CD8-positive, alpha-beta memory T cell (primary cell): Measurements from ENCODE around the gene ZNF891. TPM values are rescaled to one million over a fixed set of nuclear protein-coding genes. Genes with fewer than 3 reads are reported as not detected.
A peak's percentile ranks its signal among the peaks of the same experiment; 100 is the strongest.

Source experiments
- CTCF ChIA-PET: fragments of 350-600 bp; sonication (Branson Sonifier 250); formaldehyde crosslinking; loops from one replicate; lab custom pipeline; 2021; ENCODE audit warnings: antibody characterized with exemption; lab: Charles Lee
- POLR2A ChIA-PET: fragments of 350-600 bp; sonication (Branson Sonifier 250); formaldehyde crosslinking; loops from one replicate; lab custom pipeline; 2021; ENCODE audit warnings: antibody characterized with exemption; lab: Charles Lee
- DNase-seq, 5 donors: peaks; one replicate each; pipeline versions ENCODE4 v3.0.0 to v3.0.0-alpha.2; 2020 to 2022; ENCODE audit warnings: mixed read lengths in 1 of 5
- H3K27ac ChIP-seq: one replicate; pipeline ENCODE4 v1.7.0; 2013; ENCODE audit warnings: low read depth, mild to moderate bottlenecking, low read length, moderate library complexity
- H3K27me3 ChIP-seq: 2 replicates; pipeline ENCODE4 v1.7.0; 2013; ENCODE audit warnings: low read length, mild to moderate bottlenecking; ENCODE audit not compliant: insufficient read depth, poor library complexity, severe bottlenecking
- H3K36me3 ChIP-seq: 2 replicates; pipeline ENCODE4 v1.7.0; 2013; ENCODE audit warnings: mild to moderate bottlenecking, low read length, moderate library complexity; ENCODE audit not compliant: insufficient read depth
- H3K4me1 ChIP-seq: 2 replicates; pipeline ENCODE4 v1.7.0; 2013; ENCODE audit warnings: mild to moderate bottlenecking, low read length, moderate library complexity; ENCODE audit not compliant: insufficient read depth
- H3K4me3 ChIP-seq: 2 replicates; pipeline ENCODE4 v1.7.0; 2013; ENCODE audit warnings: mild to moderate bottlenecking, low read length
- H3K9me3 ChIP-seq: 2 replicates; pipeline ENCODE4 v1.7.0; 2013; ENCODE audit warnings: mild to moderate bottlenecking, low read length
- H3K27ac Mint-ChIP-seq, 8 donors: one replicate each; pipeline ENCODE4 v1.8.0; 2020 to 2021; ENCODE audit warnings: mixed read lengths in 8 of 8, mild to moderate bottlenecking in 6 of 8, inconsistent platforms in 3 of 8, moderate library complexity in 3 of 8
- H3K27me3 Mint-ChIP-seq, 2 donors: one replicate each; pipeline ENCODE4 v1.8.0; 2020 to 2021; ENCODE audit warnings: mixed read lengths in 2 of 2, mild to moderate bottlenecking in 1 of 2, moderate library complexity in 1 of 2
- H3K36me3 Mint-ChIP-seq, 3 donors: one replicate each; pipeline ENCODE4 v1.8.0; 2020 to 2021; ENCODE audit warnings: mixed read lengths in 3 of 3, inconsistent platforms in 1 of 3, mild to moderate bottlenecking in 1 of 3
- H3K4me1 Mint-ChIP-seq, 3 donors: one replicate each; pipeline ENCODE4 v1.8.0; 2020 to 2021; ENCODE audit warnings: mixed read lengths in 3 of 3, inconsistent platforms in 1 of 3, mild to moderate bottlenecking in 1 of 3
- H3K4me3 Mint-ChIP-seq, 7 donors: one replicate each; pipeline ENCODE4 v1.8.0; 2020 to 2021; ENCODE audit warnings: mixed read lengths in 7 of 7, mild to moderate bottlenecking in 6 of 7, moderate library complexity in 4 of 7, inconsistent platforms in 2 of 7
- H3K9me3 Mint-ChIP-seq, 5 donors: one replicate each; pipeline ENCODE4 v1.8.0; 2020 to 2022; ENCODE audit warnings: mixed read lengths in 5 of 5, mild to moderate bottlenecking in 3 of 5, moderate library complexity in 2 of 5, inconsistent platforms in 1 of 5
- polyA plus RNA-seq: library from polyadenylated mRNA; unstranded; fragments of 300-500 nt; fragmentation: Illumina TruSeq; gene quantifications from one replicate; pipeline ENCODE4 v1.2.3, GENCODE V29; 2021
- total RNA-seq, 2 experiments: library from RNA; stranded (reverse); gene quantifications; one replicate each; pipeline ENCODE4 v1.2.3, GENCODE V29; 2021

ZNF891 gene
- total and polyA plus RNA-seq, 3 experiments from 2014 or later: 0.69 to 2.1 (median 2.0) TPM

GRCh38 chr12:133130808-133131128, 694 bp upstream of the ZNF891 start:
- peaks cover 29 to 74% (median 74%) of the 10 kb centered on the region in 3 donors for H3K36me3 Mint-ChIP-seq
- H3K27ac ChIP-seq: peak overlapping the region; percentile 94
- peaks cover 0 to 5% of the 10 kb centered on the region in 2 donors for H3K27me3 Mint-ChIP-seq
- H3K4me3 Mint-ChIP-seq: peak overlapping the region; percentile 91 to 98 (median 97)
- H3K4me3 ChIP-seq: peak overlapping the region; percentile 73
- peaks cover 9% of the 10 kb centered on the region for H3K4me1 ChIP-seq
- peaks cover 53 to 87% (median 71%) of the 10 kb centered on the region in 5 donors for H3K9me3 Mint-ChIP-seq
- DNase-seq: peak in 2 of 5 donors; percentile 15 to 71
- H3K27me3 ChIP-seq: no peaks in the 10 kb centered on the region
- POLR2A ChIA-PET: interaction anchor here (1.2 to 2.1 kb wide), 3 partner anchors 49 to 51 kb away, joined by 5 to 10 read pairs (median 7); no protein-coding TSS in a partner anchor
- CTCF ChIA-PET: interaction anchor here (1.6 to 2.5 kb wide), 2 partner anchors 51 kb away, joined by 3 to 6 read pairs; partner anchors contain the start of gene ZNF268
- peaks cover 19 to 27% (median 27%) of the 10 kb centered on the region in 3 donors for H3K4me1 Mint-ChIP-seq
- H3K9me3 ChIP-seq: peaks cover 24% of the 10 kb centered on the region
- H3K36me3 ChIP-seq: peaks cover 12% of the 10 kb centered on the region
- H3K27ac Mint-ChIP-seq: peak overlapping the region; percentile 97 to 100 (median 99)

- ChIA-PET CTCF (interaction anchor here (0.9 to 2.5 kb wide), 3 partner anchors 48 to 52 kb away, joined by 3 to 6 read pairs (median 5); partner anchors contain the start of gene ZNF268), POLR2A (interaction anchor here (0.5 to 2.1 kb wide), 6 partner anchors 29 to 242 kb away, joined by 3 to 10 read pairs (median 4); partner anchors contain the start of genes CHFR and ZNF84)
- Histone ChIP-seq H3K36me3 (peaks cover 5% of the 10 kb centered on the region), H3K27me3 (no peaks in the 10 kb centered on the region), H3K9me3 (peaks cover 28% of the 10 kb centered on the region), H3K4me1 (peaks cover 9% of the 10 kb centered on the region), H3K4me3 (peak overlapping the region; percentile 73), H3K27ac (peak overlapping the region; percentile 94)
- Mint-ChIP-seq H3K36me3 (peaks cover 24 to 74% (median 74%) of the 10 kb centered on the region in 3 donors), H3K4me1 (peaks cover 19 to 27% (median 24%) of the 10 kb centered on the region in 3 donors), H3K27ac (peak overlapping the region; percentile 97 to 100 (median 99)), H3K4me3 (peak overlapping the region; percentile 91 to 98 (median 97)), H3K27me3 (peaks cover 0 to 5% of the 10 kb centered on the region in 2 donors), H3K9me3 (peaks cover 53 to 87% (median 71%) of the 10 kb centered on the region in 5 donors)
- no peak for DNase-seq
Measured at GRCh38 chr12:133129368-133130037, 571 bp downstream of the ZNF891 start.

DNA sequence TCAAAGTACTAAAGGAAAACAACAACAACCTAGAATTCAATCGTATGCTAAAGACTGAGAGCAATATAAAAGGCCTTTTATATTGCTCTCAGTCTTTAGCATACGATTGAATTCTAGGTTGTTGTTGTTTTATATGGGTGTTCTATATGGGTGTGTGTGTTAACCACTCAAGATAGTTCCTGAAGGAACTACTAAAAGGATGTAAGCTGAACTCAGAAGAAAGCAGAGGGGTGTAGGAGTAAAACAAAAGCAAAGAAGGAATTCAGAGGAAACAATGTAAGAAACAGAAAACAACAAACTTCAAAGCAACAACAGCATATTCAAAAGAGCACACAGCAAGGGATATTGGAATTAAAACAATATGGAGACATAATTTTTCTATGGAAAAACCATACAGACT, 5.4 kb downstream of the ZNF891 start:
- Histone ChIP-seq H3K4me1 (no peaks in the 10 kb centered on the region), H3K4me3 (peak overlapping the region; percentile 11), H3K36me3 (peaks cover 21% of the 10 kb centered on the region), H3K27ac (no peak overlapping the region), H3K9me3 (peaks cover 69% of the 10 kb centered on the region), H3K27me3 (no peaks in the 10 kb centered on the region)
- H3K36me3 Mint-ChIP-seq: peaks cover 24 to 79% (median 73%) of the 10 kb centered on the region in 3 donors
- no peaks in the 10 kb centered on the region for H3K27me3 Mint-ChIP-seq
- no peak for DNase-seq
- no peak overlapping the region for H3K4me3 Mint-ChIP-seq
- H3K4me1 Mint-ChIP-seq: peaks cover 4 to 9% (median 8%) of the 10 kb centered on the region in 3 donors
- H3K9me3 Mint-ChIP-seq: peaks cover 44 to 95% (median 78%) of the 10 kb centered on the region in 5 donors
- POLR2A ChIA-PET: no interaction called here
- CTCF ChIA-PET: no interaction called here
- peak overlapping the region in 2 of 8 donors; percentile 36 to 61 for H3K27ac Mint-ChIP-seq

- no peak for DNase-seq
- Mint-ChIP-seq H3K36me3 (peaks cover 28 to 80% (median 76%) of the 10 kb centered on the region in 3 donors), H3K27me3 (no peaks in the 10 kb centered on the region), H3K4me1 (peaks cover 0 to 2% (median 0%) of the 10 kb centered on the region in 3 donors), H3K4me3 (no peak overlapping the region), H3K9me3 (peaks cover 52 to 98% (median 87%) of the 10 kb centered on the region in 5 donors), H3K27ac (no peak overlapping the region)
- ChIA-PET POLR2A (interaction anchor here (0.5 kb wide), 1 partner anchor 24 kb away, joined by 4 read pairs; no protein-coding TSS in a partner anchor), CTCF (no interaction called here)
- Histone ChIP-seq H3K27me3 (no peaks in the 10 kb centered on the region), H3K9me3 (peaks cover 87% of the 10 kb centered on the region), H3K4me1 (no peaks in the 10 kb centered on the region), H3K27ac (no peak overlapping the region), H3K36me3 (peaks cover 18% of the 10 kb centered on the region), H3K4me3 (peak overlapping the region; percentile 35)
Measured at GRCh38 chr12:133120385-133121191, 9.5 kb downstream of the ZNF891 start.

DNA sequence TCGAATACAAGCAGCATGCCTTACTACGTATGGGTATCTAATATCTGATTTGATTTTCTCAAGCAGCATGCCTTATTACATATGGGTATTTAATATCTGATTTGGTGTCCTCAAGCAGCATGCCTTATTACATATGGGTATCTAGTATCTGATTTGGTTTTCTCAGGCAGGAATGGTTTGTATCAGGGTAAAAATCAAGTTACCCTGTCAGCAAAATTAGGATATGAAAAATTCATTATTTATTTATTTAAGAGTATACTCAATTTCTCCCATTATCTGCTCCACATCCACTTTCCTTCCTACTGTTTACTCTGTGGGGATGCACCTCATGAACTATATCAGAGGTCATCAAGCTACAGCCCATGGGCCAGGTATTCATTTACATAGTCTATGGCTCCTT, 21.9 kb downstream of the ZNF891 start:
- Mint-ChIP-seq H3K4me1 (no peaks in the 10 kb centered on the region), H3K27ac (no peak overlapping the region), H3K27me3 (peaks cover 0 to 1% of the 10 kb centered on the region in 2 donors), H3K9me3 (peaks cover 62 to 96% (median 96%) of the 10 kb centered on the region in 5 donors), H3K36me3 (peaks cover 22 to 82% (median 78%) of the 10 kb centered on the region in 3 donors), H3K4me3 (no peak overlapping the region)
- Histone ChIP-seq H3K4me1 (no peaks in the 10 kb centered on the region), H3K36me3 (peaks cover 38% of the 10 kb centered on the region), H3K4me3 (peak overlapping the region; percentile 26), H3K27me3 (no peaks in the 10 kb centered on the region), H3K9me3 (peaks cover 76% of the 10 kb centered on the region), H3K27ac (no peak overlapping the region)
- no peak for DNase-seq
- ChIA-PET CTCF (no interaction called here), POLR2A (no interaction called here)

GRCh38 chr12:133107121-133107520, 23.0 kb downstream of the ZNF891 start:
- Histone ChIP-seq H3K27ac (no peak overlapping the region), H3K27me3 (no peaks in the 10 kb centered on the region), H3K4me3 (peak overlapping the region; percentile 18), H3K9me3 (peaks cover 85% of the 10 kb centered on the region), H3K4me1 (no peaks in the 10 kb centered on the region), H3K36me3 (peaks cover 44% of the 10 kb centered on the region)
- Mint-ChIP-seq H3K27ac (no peak overlapping the region), H3K4me1 (no peaks in the 10 kb centered on the region), H3K36me3 (peaks cover 25 to 87% (median 82%) of the 10 kb centered on the region in 3 donors), H3K9me3 (peaks cover 58 to 98% (median 97%) of the 10 kb centered on the region in 5 donors), H3K27me3 (peaks cover 0 to 1% of the 10 kb centered on the region in 2 donors), H3K4me3 (no peak overlapping the region)
- POLR2A ChIA-PET: no interaction called here
- CTCF ChIA-PET: no interaction called here
- DNase-seq: no peak

GRCh38 chr12:133106253-133106652, 23.8 kb downstream of the ZNF891 start:
- Mint-ChIP-seq H3K27me3 (peaks cover 0 to 1% of the 10 kb centered on the region in 2 donors), H3K4me3 (no peak overlapping the region), H3K9me3 (peaks cover 60 to 98% (median 97%) of the 10 kb centered on the region in 5 donors), H3K4me1 (no peaks in the 10 kb centered on the region), H3K36me3 (peaks cover 29 to 88% (median 87%) of the 10 kb centered on the region in 3 donors), H3K27ac (no peak overlapping the region)
- CTCF ChIA-PET: no interaction called here
- Histone ChIP-seq H3K4me1 (no peaks in the 10 kb centered on the region), H3K9me3 (peaks cover 92% of the 10 kb centered on the region), H3K4me3 (peak overlapping the region; percentile 23), H3K36me3 (peaks cover 53% of the 10 kb centered on the region), H3K27me3 (no peaks in the 10 kb centered on the region), H3K27ac (no peak overlapping the region)
- DNase-seq: no peak
- POLR2A ChIA-PET: no interaction called here
